H9 (cell line): ENCODE data around the gene PHAX. TPM values are rescaled to one million over a fixed set of nuclear protein-coding genes. Genes with fewer than 3 reads are reported as not detected.
A peak's percentile ranks its signal among the peaks of the same experiment; 100 is the strongest.

Source experiments
- DNase-seq: peaks from one replicate; pipeline ENCODE4 v3.0.0-alpha.2; 2017
- H2AFZ ChIP-seq: one replicate; pipeline ENCODE4 v1.6.1; 2013; ENCODE audit warnings: mild to moderate bottlenecking, low read length, control low read depth, moderate library complexity
- H2AK5ac ChIP-seq: 2 replicates; pipeline ENCODE4 v1.6.1; 2013; ENCODE audit warnings: low read length, control low read depth, mixed read lengths; ENCODE audit not compliant: insufficient read length
- H2BK120ac ChIP-seq: one replicate; pipeline ENCODE4 v1.6.1; 2013; ENCODE audit warnings: low read depth, mild to moderate bottlenecking, low read length, control low read depth, inconsistent platforms; ENCODE audit not compliant: poor library complexity, severe bottlenecking
- H2BK12ac ChIP-seq: 2 replicates; pipeline ENCODE4 v1.6.1; 2013; ENCODE audit warnings: low read length, control low read depth, mixed read lengths, low read depth; ENCODE audit not compliant: insufficient read length
- H2BK15ac ChIP-seq: 2 replicates; pipeline ENCODE4 v1.6.1; 2013; ENCODE audit warnings: low read depth, low read length, control low read depth
- H2BK20ac ChIP-seq: one replicate; pipeline ENCODE4 v1.6.1; 2013; ENCODE audit warnings: low read depth, mild to moderate bottlenecking, low read length, control low read depth, inconsistent platforms; ENCODE audit not compliant: poor library complexity, severe bottlenecking
- H2BK5ac ChIP-seq: 2 replicates; pipeline ENCODE4 v1.6.1; 2013; ENCODE audit warnings: low read length, control low read depth, mixed read lengths; ENCODE audit not compliant: insufficient read length
- H3K14ac ChIP-seq: 2 replicates; pipeline ENCODE4 v1.6.1; 2013; ENCODE audit warnings: low read length, control low read depth; ENCODE audit not compliant: insufficient read depth
- H3K18ac ChIP-seq: 2 replicates; pipeline ENCODE4 v1.6.1; 2013; ENCODE audit warnings: low read depth, mild to moderate bottlenecking, mixed read lengths, low read length, control low read depth; ENCODE audit not compliant: insufficient read length
- H3K23ac ChIP-seq: 2 replicates; pipeline ENCODE4 v1.6.1; 2013; ENCODE audit warnings: low read length, control low read depth, mixed read lengths, low read depth; ENCODE audit not compliant: insufficient read length
- H3K23me2 ChIP-seq: 2 replicates; pipeline ENCODE4 v1.6.1; 2013; ENCODE audit warnings: low read depth, mild to moderate bottlenecking, mixed read lengths, low read length, control low read depth; ENCODE audit not compliant: insufficient read length, poor library complexity, severe bottlenecking
- H3K27ac ChIP-seq: 2 replicates; pipeline ENCODE4 v1.5.1; 2013; ENCODE audit warnings: low read length, control low read depth, mixed read lengths, low read depth; ENCODE audit not compliant: insufficient read length
- H3K27me3 ChIP-seq: 2 replicates; pipeline ENCODE4 v1.6.1; 2013; ENCODE audit warnings: low read length, control low read depth, inconsistent platforms; ENCODE audit not compliant: insufficient read depth
- H3K4ac ChIP-seq: 2 replicates; pipeline ENCODE4 v1.6.1; 2013; ENCODE audit warnings: low read depth, mild to moderate bottlenecking, control low read depth, inconsistent platforms, low read length, moderate library complexity
- H3K4me1 ChIP-seq: 2 replicates; pipeline ENCODE4 v1.6.1; 2013; ENCODE audit warnings: low read length, control low read depth, inconsistent platforms; ENCODE audit not compliant: insufficient read depth
- H3K4me2 ChIP-seq: 2 replicates; pipeline ENCODE4 v1.6.1; 2013; ENCODE audit warnings: low read length, control low read depth, mixed read lengths; ENCODE audit not compliant: insufficient read length, insufficient read depth
- H3K56ac ChIP-seq: 2 replicates; pipeline ENCODE4 v1.6.1; 2013; ENCODE audit warnings: low read depth, mild to moderate bottlenecking, mixed read lengths, low read length, control low read depth; ENCODE audit not compliant: insufficient read length
- H3K79me1 ChIP-seq: 2 replicates; pipeline ENCODE4 v1.6.1; 2013; ENCODE audit warnings: low read depth, mild to moderate bottlenecking, moderate library complexity, low read length, control low read depth, inconsistent platforms; ENCODE audit not compliant: insufficient read depth, poor library complexity, severe bottlenecking
- H3K79me2 ChIP-seq: 2 replicates; pipeline ENCODE4 v1.6.1; 2013; ENCODE audit warnings: low read length, control low read depth, inconsistent platforms; ENCODE audit not compliant: insufficient read depth
- H3K9ac ChIP-seq: 2 replicates; pipeline ENCODE4 v1.6.1; 2013; ENCODE audit warnings: low read length, control low read depth, mixed read lengths; ENCODE audit not compliant: insufficient read length; ENCODE audit errors: extremely low read depth
- H3K9me3 ChIP-seq: one replicate; pipeline ENCODE4 v1.6.1; 2013; ENCODE audit warnings: low read depth, low read length, inconsistent platforms; ENCODE audit not compliant: control insufficient read depth
- H3T11ph ChIP-seq: one replicate; pipeline ENCODE4 v1.6.1; 2013; ENCODE audit warnings: mild to moderate bottlenecking, low read length, control low read depth, inconsistent platforms
- H4K20me1 ChIP-seq: one replicate; pipeline ENCODE4 v1.6.1; 2013; ENCODE audit not compliant: control insufficient read depth, insufficient read length, insufficient read depth
- H4K5ac ChIP-seq: 2 replicates; pipeline ENCODE4 v1.6.1; 2013; ENCODE audit warnings: low read depth, mild to moderate bottlenecking, mixed read lengths, low read length, control low read depth; ENCODE audit not compliant: insufficient read length
- H4K8ac ChIP-seq: replicated peaks from 2 replicates; pipeline ENCODE4 v1.6.1; 2013; ENCODE audit warnings: low read length, control low read depth, mixed read lengths, low read depth; ENCODE audit not compliant: insufficient read length
- H4K91ac ChIP-seq: 2 replicates; pipeline ENCODE4 v1.6.1; 2013; ENCODE audit warnings: low read depth, mild to moderate bottlenecking, moderate library complexity, mixed read lengths, low read length, control low read depth; ENCODE audit not compliant: insufficient read length
- H3K27ac Mint-ChIP-seq, 3 experiments: 2 replicates in 2 of 3; 3 replicates in 1 of 3; pipeline ENCODE4 v1.8.0; 2020 to 2021; ENCODE audit warnings: mixed read lengths in 3 of 3, mild to moderate bottlenecking in 1 of 3, moderate library complexity in 1 of 3
- H3K27me3 Mint-ChIP-seq: 2 replicates; pipeline ENCODE4 v1.8.0; 2021; ENCODE audit warnings: low read depth, mild to moderate bottlenecking, moderate library complexity, mixed read lengths
- H3K36me3 Mint-ChIP-seq, 3 experiments: 2 replicates in 2 of 3; 3 replicates in 1 of 3; pipeline ENCODE4 v1.8.0; 2020 to 2021; ENCODE audit warnings: low read depth in 3 of 3, mixed read lengths in 3 of 3; ENCODE audit not compliant: insufficient read depth in 1 of 3
- H3K4me1 Mint-ChIP-seq, 2 experiments: 2 replicates each; pipeline ENCODE4 v1.8.0; 2020; ENCODE audit warnings: mixed read lengths in 2 of 2
- H3K4me3 Mint-ChIP-seq, 2 experiments: 2 replicates in 1 of 2; 3 replicates in 1 of 2; pipeline ENCODE4 v1.8.0; 2020 to 2021; ENCODE audit warnings: mild to moderate bottlenecking in 2 of 2, mixed read lengths in 2 of 2, moderate library complexity in 1 of 2
- H3K9me3 Mint-ChIP-seq, 2 experiments: 2 replicates in 1 of 2; 3 replicates in 1 of 2; pipeline ENCODE4 v1.8.0; 2020; ENCODE audit warnings: mild to moderate bottlenecking in 2 of 2, mixed read lengths in 2 of 2, moderate library complexity in 1 of 2
- WGBS: extraction: QIAGEN DNeasy Blood & Tissue Kit; methylation state at CpG from one replicate; pipeline ENCODE4 v1.1.7; 2013; ENCODE audit warnings: missing lambda C conversion rate, low lambda C conversion rate, mixed read lengths; ENCODE audit not compliant: insufficient read length; ENCODE audit errors: extremely low coverage; 5-methylcytosine and 5-hydroxymethylcytosine counted together
- total RNA-seq: library from RNA; stranded (reverse); gene quantifications from 2 replicates; pipeline ENCODE4 v1.2.1, GENCODE V29; 2021
- TF ChIP-seq, protein P1 (sequence below): fragments of 200-600 bp; sonication (generic); conservative IDR thresholded peaks from 3 replicates; pipeline ENCODE4 v1.8.0; 2021; ENCODE audit warnings: antibody characterized with exemption, mild to moderate bottlenecking

PHAX gene
- total RNA-seq, 1 experiment from 2014 or later = 65.6 TPM

GRCh38 chr5:126674145-126674544, 73.4 kb downstream of the PHAX start:
- DNase-seq = peak; percentile 76
- H3T11ph ChIP-seq = no peak overlapping the region
- no peak overlapping the region for H4K91ac ChIP-seq
- no peaks in the 10 kb centered on the region for H4K20me1 ChIP-seq
- H3K4me3 Mint-ChIP-seq = peak overlapping the region in 1 of 2 experiments; percentile 9; a peak in 1 of 5 replicates
- H2AFZ ChIP-seq = no peak overlapping the region
- TF ChIP-seq, protein P1, sequence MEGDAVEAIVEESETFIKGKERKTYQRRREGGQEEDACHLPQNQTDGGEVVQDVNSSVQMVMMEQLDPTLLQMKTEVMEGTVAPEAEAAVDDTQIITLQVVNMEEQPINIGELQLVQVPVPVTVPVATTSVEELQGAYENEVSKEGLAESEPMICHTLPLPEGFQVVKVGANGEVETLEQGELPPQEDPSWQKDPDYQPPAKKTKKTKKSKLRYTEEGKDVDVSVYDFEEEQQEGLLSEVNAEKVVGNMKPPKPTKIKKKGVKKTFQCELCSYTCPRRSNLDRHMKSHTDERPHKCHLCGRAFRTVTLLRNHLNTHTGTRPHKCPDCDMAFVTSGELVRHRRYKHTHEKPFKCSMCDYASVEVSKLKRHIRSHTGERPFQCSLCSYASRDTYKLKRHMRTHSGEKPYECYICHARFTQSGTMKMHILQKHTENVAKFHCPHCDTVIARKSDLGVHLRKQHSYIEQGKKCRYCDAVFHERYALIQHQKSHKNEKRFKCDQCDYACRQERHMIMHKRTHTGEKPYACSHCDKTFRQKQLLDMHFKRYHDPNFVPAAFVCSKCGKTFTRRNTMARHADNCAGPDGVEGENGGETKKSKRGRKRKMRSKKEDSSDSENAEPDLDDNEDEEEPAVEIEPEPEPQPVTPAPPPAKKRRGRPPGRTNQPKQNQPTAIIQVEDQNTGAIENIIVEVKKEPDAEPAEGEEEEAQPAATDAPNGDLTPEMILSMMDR = no peak
- no peak overlapping the region; the same call in 1 of the 2 replicates for H2BK15ac ChIP-seq
- H3K4ac ChIP-seq = no peak overlapping the region
- no peaks in the 10 kb centered on the region for H3K9me3 ChIP-seq
- H3K9me3 Mint-ChIP-seq = peaks cover 0 to 4% of the 10 kb centered on the region in 2 experiments; a peak in 3 of 5 replicates
- no peak overlapping the region for H3K9ac ChIP-seq
- peaks cover 0 to 2% (median 0%) of the 10 kb centered on the region in 3 experiments; a peak in 1 of 7 replicates for H3K36me3 Mint-ChIP-seq
- no peaks in the 10 kb centered on the region for H3K23me2 ChIP-seq
- no peak overlapping the region for H3K56ac ChIP-seq
- no peak overlapping the region for H2BK5ac ChIP-seq
- no peak overlapping the region for H3K23ac ChIP-seq
- no peak overlapping the region for H3K14ac ChIP-seq
- H3K27me3 ChIP-seq = no peaks in the 10 kb centered on the region
- no CpG with 5 or more reads among the region's 7 CpGs for WGBS
- peaks cover 24 to 28% of the 10 kb centered on the region in 2 experiments for H3K4me1 Mint-ChIP-seq
- peak overlapping the region; percentile 6 to 35 (median 19); a peak in 3 of 7 replicates for H3K27ac Mint-ChIP-seq
- no peak overlapping the region for H4K5ac ChIP-seq
- H2BK120ac ChIP-seq = peak overlapping the region; percentile 29
- H3K27me3 Mint-ChIP-seq = no peaks in the 10 kb centered on the region
- H3K18ac ChIP-seq = no peak overlapping the region
- H4K8ac ChIP-seq = no peak overlapping the region
- H3K27ac ChIP-seq = no peak overlapping the region
- H3K79me2 ChIP-seq = no peaks in the 10 kb centered on the region
- H3K4me1 ChIP-seq = peaks cover 7% of the 10 kb centered on the region; the same call in 1 of the 2 replicates
- H2BK20ac ChIP-seq = no peak overlapping the region
- no peaks in the 10 kb centered on the region for H3K79me1 ChIP-seq
- H2BK12ac ChIP-seq = no peak overlapping the region
- no peak overlapping the region for H2AK5ac ChIP-seq
- H3K4me2 ChIP-seq = no peak overlapping the region
